Right lung (tissue), 5 donors: ENCODE measurements around the gene NAT16. TPM values are rescaled to one million over a fixed set of nuclear protein-coding genes. Genes with fewer than 3 reads are reported as not detected.
A peak's percentile ranks its signal among the peaks of the same experiment; 100 is the strongest.
"Not testable (repeated sequence)": the region's sequence is repeated elsewhere in the genome, so short reads cannot be mapped to it uniquely, and the experiment has no call there.

Source experiments
- DNase-seq, 2 donors: peaks; one replicate each; pipeline ENCODE4 v3.0.0-alpha.2; 2013
- polyA plus RNA-seq, 5 donors: library from polyadenylated mRNA; unstranded; fragments of 120-200 nt; gene quantifications; one replicate each; pipeline versions ENCODE4 v1.2.1 to v1.2.3, GENCODE V29; 2013; ENCODE audit warnings: inconsistent platforms in 1 of 5, low replicate concordance in 1 of 5; ENCODE audit not compliant: insufficient read length in 5 of 5, insufficient read depth in 1 of 5

Gene NAT16
- polyA plus RNA-seq, 5 donors: 0.05 to 0.12 (median 0.08) TPM; not detected in 2

DNA sequence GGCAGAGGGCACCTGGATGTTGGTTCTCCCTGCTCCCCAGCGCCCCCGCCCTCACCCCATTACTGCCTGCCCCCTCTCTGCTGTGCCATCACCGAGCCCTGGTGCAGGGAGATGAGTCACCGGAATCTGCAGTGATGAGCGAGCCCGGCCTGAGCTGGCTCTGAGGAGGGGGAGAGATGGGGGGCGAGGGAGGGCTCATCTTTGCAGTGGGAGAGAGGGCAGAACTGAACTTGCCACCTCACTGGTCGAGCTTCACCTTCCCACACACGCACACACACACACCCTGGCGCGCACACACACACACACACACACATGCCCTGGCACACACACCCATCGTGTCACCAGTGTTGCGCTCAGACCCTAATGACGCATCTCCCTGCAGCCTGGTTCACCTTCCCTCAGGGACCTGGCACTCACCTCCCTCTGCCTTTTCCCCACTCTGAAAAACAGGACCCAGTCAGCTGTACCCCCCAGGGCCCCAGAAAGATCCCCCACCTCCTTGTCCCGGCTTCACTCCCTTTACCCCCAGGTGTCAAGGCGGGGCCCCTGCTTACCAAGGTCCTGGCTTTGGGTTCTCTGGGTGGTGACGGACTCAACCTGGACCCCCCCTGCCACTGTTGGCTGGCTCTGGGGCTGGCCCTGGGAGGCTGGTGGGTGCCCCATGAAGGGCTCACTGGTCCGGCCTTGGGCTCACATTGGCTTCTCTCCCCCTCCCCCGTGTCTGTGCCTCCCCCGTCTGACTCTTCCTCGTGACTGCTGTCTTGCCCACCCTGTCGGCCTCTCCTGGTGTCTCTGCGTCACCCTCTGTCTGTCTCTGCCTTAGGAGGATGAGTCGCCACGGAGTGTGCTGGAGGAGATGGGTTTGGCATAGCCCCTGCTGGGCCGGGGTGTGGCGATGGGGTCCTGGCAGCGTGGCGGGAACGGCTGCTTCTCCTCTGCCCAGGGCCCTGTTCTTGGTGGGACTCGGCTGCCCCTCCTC, 20.1 kb downstream of the NAT16 start:
- no peak for DNase-seq

DNA sequence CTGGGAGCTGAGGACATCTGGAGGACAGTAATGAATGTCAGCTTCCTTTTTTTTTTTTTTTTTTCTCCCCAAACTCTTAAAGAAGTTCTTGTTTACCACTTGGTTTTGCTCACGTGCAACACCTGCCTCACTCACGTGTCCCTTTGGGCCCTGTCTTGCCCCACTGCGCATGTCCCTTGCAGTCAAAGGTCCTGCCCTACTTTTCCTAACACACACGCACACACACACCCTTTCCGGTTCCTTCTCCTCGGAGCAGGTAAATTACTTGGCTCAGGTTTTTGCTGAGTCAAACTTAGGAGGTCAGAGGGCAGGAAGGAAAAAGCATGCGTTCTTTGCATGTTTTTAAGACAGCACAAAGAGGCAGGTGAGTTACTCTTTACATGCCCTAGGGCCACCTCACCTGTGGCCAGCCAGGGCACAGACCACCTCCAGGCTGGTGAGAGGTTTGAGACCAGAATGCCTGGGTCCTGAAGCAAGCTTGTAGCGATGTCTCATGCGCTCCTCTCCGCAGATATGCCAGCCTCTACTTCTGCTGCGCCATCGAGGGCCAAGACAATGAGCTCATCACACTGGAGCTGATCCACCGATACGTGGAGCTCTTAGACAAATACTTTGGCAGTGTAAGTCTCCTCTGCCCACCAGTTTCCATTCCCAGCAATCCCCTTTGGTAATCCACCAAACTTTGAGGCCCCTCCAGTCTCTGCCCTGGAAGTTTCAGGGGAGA, 23.1 kb downstream of the NAT16 start:
- DNase-seq: no peak

DNA sequence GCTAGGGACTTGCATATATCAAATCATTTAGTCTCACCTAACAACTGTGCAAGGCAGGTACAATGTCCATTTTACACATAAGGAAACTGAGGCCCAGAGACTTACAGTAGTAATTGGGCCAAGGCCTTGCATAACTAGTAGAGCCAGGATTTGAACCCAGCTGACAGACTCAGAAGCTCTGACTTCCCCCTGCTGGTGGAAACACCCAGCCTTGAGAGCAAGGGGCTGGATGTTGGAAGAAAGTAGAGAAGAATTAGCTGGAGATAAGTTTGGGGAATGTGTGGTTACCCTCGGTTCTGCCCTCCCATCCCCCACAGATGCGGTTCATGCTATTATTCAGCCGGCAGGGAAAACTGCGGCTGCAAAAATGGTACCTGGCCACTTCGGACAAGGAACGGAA, 23.8 kb downstream of the NAT16 start:
- no peak for DNase-seq

DNA sequence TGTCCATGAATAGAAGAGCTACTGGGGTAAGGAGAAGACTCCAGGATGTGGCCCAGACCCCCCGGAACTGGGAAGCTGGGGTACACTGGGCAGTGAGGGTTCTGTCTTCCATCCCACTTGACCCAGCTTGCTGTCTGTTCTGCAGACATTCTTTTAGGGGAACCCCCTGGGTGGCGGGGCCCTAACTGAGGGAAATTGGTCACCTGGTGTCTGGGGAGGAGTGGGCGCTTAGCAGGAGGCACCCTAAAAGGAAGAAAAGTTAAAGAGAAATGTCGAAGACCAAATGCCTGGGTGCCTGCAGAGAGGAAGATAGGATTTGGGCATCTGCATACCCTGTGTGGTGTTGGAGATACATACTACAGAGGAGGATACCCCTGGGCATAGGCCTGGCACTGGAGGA, 24.8 kb downstream of the NAT16 start:
- no peak for DNase-seq

- DNase-seq: no peak
These were observed 25.4 kb downstream of the NAT16 start for GRCh38 chr7:101154693-101155102.

GRCh38 chr7:101153969-101154692, 26.0 kb downstream of the NAT16 start, which contains the start of gene AP1S1:
Gene AP1S1, plus strand, starts transcription at chr7:101154476. Its CDS starts 39 bp downstream, at chr7:101154515.
- DNase-seq: peak; percentile 93

DNA sequence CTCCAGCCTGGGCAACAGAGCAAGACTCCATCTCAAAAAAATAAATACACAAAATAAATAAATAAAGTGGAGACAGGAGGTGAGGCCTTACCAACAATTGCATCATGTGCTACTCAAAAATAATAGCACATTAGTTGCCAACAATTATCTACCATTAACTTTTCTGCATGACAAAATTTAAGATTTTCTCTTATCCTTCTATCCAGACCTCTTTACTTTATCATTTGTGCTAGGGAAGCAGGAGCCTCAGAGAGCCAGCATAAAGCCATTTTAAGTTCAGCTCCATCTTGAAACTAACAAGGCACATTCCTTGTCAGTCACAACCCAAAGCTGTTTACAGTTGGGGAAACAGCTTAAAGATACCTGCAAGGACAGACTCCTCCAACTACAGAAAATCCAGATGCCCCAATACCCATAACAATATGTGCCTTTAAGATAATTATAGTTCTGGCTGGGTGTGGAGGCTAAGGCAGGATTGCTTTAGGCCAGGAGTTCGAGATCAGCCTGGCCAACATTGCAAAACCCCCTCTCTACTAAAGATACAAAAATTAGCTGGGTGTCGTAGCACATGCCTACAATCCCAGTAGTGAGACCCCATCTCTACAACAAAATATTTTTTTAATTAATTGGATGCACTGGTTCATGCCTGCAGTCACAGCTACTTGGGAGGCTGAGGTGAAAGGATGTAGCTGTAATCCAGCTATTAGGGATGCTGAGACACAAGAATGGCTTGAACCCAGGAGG, 28.0 kb downstream of the NAT16 start:
- DNase-seq: no peak

- DNase-seq: no peak
These were observed 39.2 kb downstream of the NAT16 start for GRCh38 chr7:101140746-101141382.

- DNase-seq: no peak
These were observed 39.8 kb downstream of the NAT16 start for GRCh38 chr7:101140339-101140699.

- peak; percentile 29 to 33 for DNase-seq
These were observed 41.8 kb downstream of the NAT16 start for GRCh38 chr7:101138213-101138870.

- no peak for DNase-seq
These were observed 42.4 kb downstream of the NAT16 start for GRCh38 chr7:101137651-101138212.

GRCh38 chr7:101134399-101134980, 45.6 kb downstream of the NAT16 start:
- no peak for DNase-seq

- no peak for DNase-seq
These were observed 46.3 kb downstream of the NAT16 start for GRCh38 chr7:101133621-101134398.

- not testable (repeated sequence) for DNase-seq
These were observed 47.2 kb downstream of the NAT16 start for GRCh38 chr7:101132626-101133600.

DNA sequence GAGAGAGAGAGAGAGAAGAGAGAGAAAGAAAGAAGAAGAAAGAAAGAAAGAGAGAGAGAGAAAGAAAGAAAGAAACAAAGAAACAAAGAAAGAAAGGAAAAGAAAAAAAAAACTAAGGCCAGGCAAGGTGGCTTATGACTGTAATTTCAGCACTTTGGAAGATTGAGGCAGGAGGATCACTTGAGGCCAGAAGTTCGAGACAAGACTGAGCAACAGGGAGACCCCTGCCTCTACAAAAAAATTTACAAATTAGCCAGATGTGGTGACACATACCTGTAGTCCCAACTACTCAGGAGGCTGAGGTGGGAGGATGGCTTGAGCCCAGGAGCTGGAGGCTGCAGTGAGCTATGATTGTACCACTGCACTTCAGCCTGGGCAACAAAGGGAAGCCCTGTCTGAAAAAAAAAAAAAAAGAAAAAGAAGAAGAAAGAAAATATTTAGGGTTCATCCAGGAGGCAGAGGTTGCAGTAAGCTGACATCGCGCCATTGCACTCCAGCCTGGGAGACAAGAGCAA, 50.4 kb downstream of the NAT16 start:
- DNase-seq: no peak

DNA sequence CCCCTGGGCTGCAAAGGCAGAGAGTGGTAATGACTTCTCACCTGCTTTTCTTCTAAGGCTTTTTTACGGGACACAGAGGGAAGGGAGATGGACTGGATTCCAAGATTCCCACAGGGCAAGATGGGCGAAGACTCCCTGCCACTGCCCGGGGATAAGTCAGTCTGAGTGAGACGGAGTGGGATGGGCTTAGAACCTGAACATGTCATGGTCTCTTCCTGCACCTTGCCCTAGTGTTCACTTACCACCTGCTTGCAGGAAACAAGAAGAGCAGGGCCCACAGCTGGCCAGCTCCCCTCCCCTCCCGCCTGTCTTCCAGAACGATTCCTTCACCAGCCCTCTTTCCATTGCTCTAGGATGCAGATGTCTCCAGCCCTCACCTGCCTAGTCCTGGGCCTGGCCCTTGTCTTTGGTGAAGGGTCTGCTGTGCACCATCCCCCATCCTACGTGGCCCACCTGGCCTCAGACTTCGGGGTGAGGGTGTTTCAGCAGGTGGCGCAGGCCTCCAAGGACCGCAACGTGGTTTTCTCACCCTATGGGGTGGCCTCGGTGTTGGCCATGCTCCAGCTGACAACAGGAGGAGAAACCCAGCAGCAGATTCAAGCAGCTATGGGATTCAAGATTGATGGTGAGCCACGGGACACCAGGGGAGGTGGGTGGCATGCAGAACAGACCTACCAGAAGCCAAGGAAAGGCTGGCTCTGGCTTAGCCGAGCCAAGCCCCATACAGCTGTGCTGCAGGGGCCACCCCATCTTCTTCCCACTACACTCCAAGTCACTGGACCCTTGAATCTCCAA, 51.9 kb downstream of the NAT16 start:
- DNase-seq: no peak
